PC-9 (cell line): Measurements from ENCODE around the gene EPB41L2. TPM values are rescaled to one million over a fixed set of nuclear protein-coding genes. Genes with fewer than 3 reads are reported as not detected.
"Not testable (repeated sequence)": the region's sequence is repeated elsewhere in the genome, so short reads cannot be mapped to it uniquely, and the experiment has no call there.

Experiments used
- BruUV-seq: library from RNA; stranded (reverse); fragments of 400-500 nt; replicated peaks from 2 replicates; lab custom pipeline; 2021; lab: Mats Ljungman, UMichigan
- CTCF ChIA-PET: fragments of 300-600 bp; sonication (Branson Sonifier 250); formaldehyde crosslinking; loops from one replicate; lab custom pipeline; 2022; ENCODE audit warnings: antibody characterized with exemption; lab: Charles Lee
- POLR2A ChIA-PET: fragments of 300-600 bp; sonication (Branson Sonifier 250); formaldehyde crosslinking; loops from one replicate; lab custom pipeline; 2022; ENCODE audit warnings: antibody characterized with exemption; ENCODE audit not compliant: unreplicated experiment; lab: Charles Lee
- DNase-seq, 2 experiments: peaks; one replicate each; pipeline versions ENCODE4 v3.0.0 to v3.0.0-alpha.2; 2015 to 2022; ENCODE audit warnings: mixed read lengths in 1 of 2
- H2AFZ ChIP-seq: fragments of 200-600 bp; sonication (generic); 2 replicates; pipeline ENCODE4 v1.8.1; 2017; ENCODE audit warnings: antibody characterized with exemption
- H3F3A ChIP-seq: fragments of 200-600 bp; sonication (generic); 2 replicates; pipeline ENCODE4 v1.8.1; 2017; ENCODE audit warnings: antibody characterized with exemption, mild to moderate bottlenecking, low read depth; ENCODE audit not compliant: insufficient read depth
- H3K27ac ChIP-seq: fragments of 200-600 bp; sonication (generic); 2 replicates; pipeline ENCODE4 v1.6.1; 2016; ENCODE audit warnings: mixed run types
- H3K27me3 ChIP-seq: fragments of 200-600 bp; sonication (generic); 2 replicates; pipeline ENCODE4 v1.6.1; 2016; ENCODE audit warnings: low read depth, mixed run types; ENCODE audit not compliant: insufficient read depth
- H3K36me3 ChIP-seq: fragments of 200-600 bp; sonication (generic); 2 replicates; pipeline ENCODE4 v1.6.1; 2016; ENCODE audit warnings: low read depth, mixed run types
- H3K4me1 ChIP-seq: fragments of 200-600 bp; sonication (generic); replicated peaks from 2 replicates; pipeline ENCODE4 v1.6.1; 2016; ENCODE audit warnings: mixed run types; ENCODE audit not compliant: insufficient read depth
- H3K4me2 ChIP-seq: fragments of 200-600 bp; sonication (generic); 2 replicates; pipeline ENCODE4 v1.6.1; 2017; ENCODE audit warnings: mixed run types
- H3K4me3 ChIP-seq: fragments of 200-600 bp; sonication (generic); 2 replicates; pipeline ENCODE4 v1.6.1; 2016; ENCODE audit warnings: mixed run types
- H3K79me2 ChIP-seq: fragments of 200-600 bp; sonication (generic); 2 replicates; pipeline ENCODE4 v1.6.1; 2017; ENCODE audit warnings: low read depth, mixed run types
- H3K9me2 ChIP-seq: fragments of 200-600 bp; sonication (generic); 2 replicates; pipeline ENCODE4 v1.8.1; 2017; ENCODE audit warnings: mild to moderate bottlenecking; ENCODE audit not compliant: insufficient read depth
- H3K9me3 ChIP-seq: fragments of 200-600 bp; sonication (generic); 2 replicates; pipeline ENCODE4 v1.8.1; 2016; ENCODE audit warnings: low read depth; ENCODE audit not compliant: insufficient read depth
- H4K20me1 ChIP-seq: fragments of 200-600 bp; sonication (generic); 2 replicates; pipeline ENCODE4 v1.8.1; 2017; ENCODE audit not compliant: insufficient read depth
- CTCF ChIP-seq: fragments of 200-600 bp; sonication (generic); conservative IDR thresholded peaks from 2 replicates; pipeline ENCODE4 v1.6.1; 2017; ENCODE audit warnings: mixed run types, antibody characterized with exemption, mild to moderate bottlenecking, moderate library complexity
- EZH2 ChIP-seq: fragments of 200-600 bp; sonication (generic); IDR thresholded peaks from 2 replicates; pipeline ENCODE4 v1.8.0; 2017; ENCODE audit warnings: antibody characterized with exemption, low read depth
- intact Hi-C: fragments of 100-400 bp; cut with micrococcal nuclease; formaldehyde crosslinking; loops from one replicate; pipeline ENCODE4 v1.10.0; 2022; ENCODE audit not compliant: unreplicated experiment
- total RNA-seq: library from RNA; stranded (reverse); gene quantifications from 2 replicates; pipeline ENCODE4 v1.2.3, GENCODE V29; 2021

EPB41L2 gene
- total RNA-seq, 1 experiment from 2014 or later, result 67.4 TPM

GRCh38 chr6:130945401-130945919, 117.6 kb downstream of the EPB41L2 start:
- intact Hi-C loops, result no loop called here
- no peaks in the 10 kb centered on the region for H3F3A ChIP-seq
- H3K36me3 ChIP-seq, result no peaks in the 10 kb centered on the region
- DNase-seq, result peak in 1 of 2 experiments; percentile 15
- BruUV-seq, result no TSS peak
- H3K79me2 ChIP-seq, result no peaks in the 10 kb centered on the region
- ChIA-PET POLR2A (no interaction called here), CTCF (no interaction called here)
- H3K9me2 ChIP-seq, result peaks cover 3% of the 10 kb centered on the region; the same call in 1 of the 2 replicates
- no peak overlapping the region for H3K27ac ChIP-seq
- H3K4me1 ChIP-seq, result no peaks in the 10 kb centered on the region; the same call in 1 of the 2 replicates
- H2AFZ ChIP-seq, result no peak overlapping the region
- H3K4me3 ChIP-seq, result no peak overlapping the region
- no peak overlapping the region for H3K4me2 ChIP-seq
- H3K27me3 ChIP-seq, result no peaks in the 10 kb centered on the region
- no peaks in the 10 kb centered on the region for H3K9me3 ChIP-seq
- TF ChIP-seq EZH2 (no peak), CTCF (no peak)
- H4K20me1 ChIP-seq, result no peaks in the 10 kb centered on the region

- no peak overlapping the region for H3K4me2 ChIP-seq
- H3K9me2 ChIP-seq, result no peaks in the 10 kb centered on the region
- no peaks in the 10 kb centered on the region for H3K79me2 ChIP-seq
- no peaks in the 10 kb centered on the region; the same call in 1 of the 2 replicates for H3K4me1 ChIP-seq
- no peak overlapping the region for H2AFZ ChIP-seq
- no peaks in the 10 kb centered on the region for H3K9me3 ChIP-seq
- no peaks in the 10 kb centered on the region for H3F3A ChIP-seq
- DNase-seq, result no peak
- POLR2A ChIA-PET, result no interaction called here
- no peaks in the 10 kb centered on the region for H4K20me1 ChIP-seq
- H3K36me3 ChIP-seq, result no peaks in the 10 kb centered on the region
- BruUV-seq, result no TSS peak
- CTCF ChIA-PET, result no interaction called here
- H3K4me3 ChIP-seq, result no peak overlapping the region
- no peaks in the 10 kb centered on the region for H3K27me3 ChIP-seq
- no peak for TF ChIP-seq CTCF
- no peak for TF ChIP-seq EZH2
- intact Hi-C loops, result no loop called here
- H3K27ac ChIP-seq, result no peak overlapping the region
These were observed 118.6 kb downstream of the EPB41L2 start for GRCh38 chr6:130944486-130944885.

GRCh38 chr6:130943738-130944137, 119.3 kb downstream of the EPB41L2 start:
- Histone ChIP-seq H3K9me2 (no peaks in the 10 kb centered on the region), H4K20me1 (no peaks in the 10 kb centered on the region), H3K79me2 (no peaks in the 10 kb centered on the region), H3K9me3 (no peaks in the 10 kb centered on the region), H3K4me2 (no peak overlapping the region), H3K36me3 (no peaks in the 10 kb centered on the region), H3K27ac (no peak overlapping the region), H3K4me3 (no peak overlapping the region), H3F3A (no peaks in the 10 kb centered on the region), H3K27me3 (no peaks in the 10 kb centered on the region), H3K4me1 (no peaks in the 10 kb centered on the region; the same call in 1 of the 2 replicates), H2AFZ (no peak overlapping the region)
- ChIA-PET CTCF (no interaction called here), POLR2A (no interaction called here)
- intact Hi-C loops, result no loop called here
- BruUV-seq, result no TSS peak
- DNase-seq, result peak in 1 of 2 experiments; percentile 24
- no peak for TF ChIP-seq CTCF
- no peak for TF ChIP-seq EZH2

- H3K4me2 ChIP-seq, POLR2A ChIA-PET, H2AFZ ChIP-seq, H3F3A ChIP-seq, H3K9me3 ChIP-seq, intact Hi-C loops, CTCF ChIA-PET, H3K79me2 ChIP-seq, BruUV-seq, H3K9me2 ChIP-seq, H3K27ac ChIP-seq, H3K4me1 ChIP-seq, H3K4me3 ChIP-seq, H4K20me1 ChIP-seq, H3K27me3 ChIP-seq, H3K36me3 ChIP-seq, DNase-seq: not testable (repeated sequence)
These were observed 120.3 kb downstream of the EPB41L2 start for GRCh38 chr6:130942752-130943151.
